ENCODE data around the gene MACROH2A1.

DNA sequence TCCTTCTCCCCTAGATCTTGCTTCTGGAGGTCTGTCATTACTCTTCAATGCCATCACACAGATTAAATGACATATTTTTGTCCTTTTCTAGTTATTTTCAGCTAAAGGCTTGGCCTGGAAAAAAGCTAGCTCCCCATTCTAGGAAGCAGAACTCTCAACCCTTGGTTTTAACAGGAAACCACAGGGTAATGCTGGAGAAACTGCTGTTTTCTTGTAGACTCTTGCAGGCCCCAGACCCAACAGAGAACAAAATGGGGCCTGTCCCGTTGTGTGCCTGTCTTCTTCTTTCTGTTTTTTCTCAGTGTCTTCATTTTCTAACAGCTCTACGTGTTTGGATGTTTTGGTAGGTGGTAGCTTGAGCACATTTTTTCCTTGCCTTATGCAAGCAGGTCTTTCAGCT is 26.6 kb upstream of the MACROH2A1 start:
- TF ChIP-seq, protein P1, sequence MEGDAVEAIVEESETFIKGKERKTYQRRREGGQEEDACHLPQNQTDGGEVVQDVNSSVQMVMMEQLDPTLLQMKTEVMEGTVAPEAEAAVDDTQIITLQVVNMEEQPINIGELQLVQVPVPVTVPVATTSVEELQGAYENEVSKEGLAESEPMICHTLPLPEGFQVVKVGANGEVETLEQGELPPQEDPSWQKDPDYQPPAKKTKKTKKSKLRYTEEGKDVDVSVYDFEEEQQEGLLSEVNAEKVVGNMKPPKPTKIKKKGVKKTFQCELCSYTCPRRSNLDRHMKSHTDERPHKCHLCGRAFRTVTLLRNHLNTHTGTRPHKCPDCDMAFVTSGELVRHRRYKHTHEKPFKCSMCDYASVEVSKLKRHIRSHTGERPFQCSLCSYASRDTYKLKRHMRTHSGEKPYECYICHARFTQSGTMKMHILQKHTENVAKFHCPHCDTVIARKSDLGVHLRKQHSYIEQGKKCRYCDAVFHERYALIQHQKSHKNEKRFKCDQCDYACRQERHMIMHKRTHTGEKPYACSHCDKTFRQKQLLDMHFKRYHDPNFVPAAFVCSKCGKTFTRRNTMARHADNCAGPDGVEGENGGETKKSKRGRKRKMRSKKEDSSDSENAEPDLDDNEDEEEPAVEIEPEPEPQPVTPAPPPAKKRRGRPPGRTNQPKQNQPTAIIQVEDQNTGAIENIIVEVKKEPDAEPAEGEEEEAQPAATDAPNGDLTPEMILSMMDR (IDR thresholded peaks at IDR 0.05; ENCODE audit: borderline replicate concordance, extremely low read depth, low read length, poor library complexity, severe bottlenecking): no peak
- no peak for TF ChIP-seq EZH2 (IDR thresholded peaks at IDR 0.05; ENCODE audit: borderline replicate concordance, low read depth, low read length, severe bottlenecking)

Data from DND-41 (cell line).